Activated T-cell treated with anti-CD3 and anti-CD28 coated beads, Interleukin-2, amount 50 U/mL, for 72 hours (primary cell): ENCODE results near the gene FXYD3. TPM values are rescaled to one million over a fixed set of nuclear protein-coding genes. Genes with fewer than 3 reads are reported as not detected.
"Not testable (repeated sequence)": the region's sequence is repeated elsewhere in the genome, so short reads cannot be mapped to it uniquely, and the experiment has no call there.

Source experiments
- ATAC-seq, 2 donors: fragments of 150-1000 bp; cut with Tn5 transposase; replicated peaks in 1 of 2; 2 replicates each; pipeline ENCODE4 v1.10.0; 2021; ENCODE audit warnings: moderate library complexity in 2 of 2, mild to moderate bottlenecking in 1 of 2
- DNase-seq, 2 donors: peaks; one replicate each; pipeline ENCODE4 v3.0.0; 2021 to 2022; ENCODE audit warnings: mixed read lengths in 1 of 2
- H3K27ac Mint-ChIP-seq: one replicate; pipeline ENCODE4 v1.8.0; 2022; ENCODE audit warnings: mild to moderate bottlenecking, moderate library complexity, mixed read lengths
- H3K27me3 Mint-ChIP-seq: one replicate; pipeline ENCODE4 v1.8.0; 2022; ENCODE audit warnings: low read depth, mixed read lengths
- H3K36me3 Mint-ChIP-seq, 2 donors: one replicate each; pipeline ENCODE4 v1.8.0; 2022; ENCODE audit warnings: mixed read lengths in 2 of 2, mild to moderate bottlenecking in 1 of 2; ENCODE audit not compliant: insufficient read depth in 2 of 2
- H3K4me1 Mint-ChIP-seq: one replicate; pipeline ENCODE4 v1.8.0; 2022; ENCODE audit warnings: low read depth, mixed read lengths
- H3K4me3 Mint-ChIP-seq, 2 donors: one replicate each; pipeline ENCODE4 v1.8.0; 2022; ENCODE audit warnings: mild to moderate bottlenecking in 2 of 2, mixed read lengths in 2 of 2, moderate library complexity in 2 of 2
- H3K9me3 Mint-ChIP-seq, 2 donors: one replicate each; pipeline ENCODE4 v1.8.0; 2022; ENCODE audit warnings: mixed read lengths in 2 of 2
- total RNA-seq, 2 donors: library from RNA; stranded (reverse); gene quantifications; one replicate each; pipeline ENCODE4 v1.2.3, GENCODE V29; 2022

FXYD3 gene
- total RNA-seq, 2 donors from 2014 or later = not detected

GRCh38 chr19:35127871-35128270 is 12.2 kb downstream of the FXYD3 start:
- Mint-ChIP-seq H3K36me3 (no peaks in the 10 kb centered on the region), H3K4me3 (no peak overlapping the region), H3K27ac (no peak overlapping the region), H3K4me1 (peaks cover 16% of the 10 kb centered on the region), H3K9me3 (peaks cover 5% of the 10 kb centered on the region in 2 donors), H3K27me3 (no peaks in the 10 kb centered on the region)
- ATAC-seq = no peak
- DNase-seq = no peak

- peaks cover 9% of the 10 kb centered on the region in 2 donors for H3K9me3 Mint-ChIP-seq
- ATAC-seq (no peak), DNase-seq (no peak)
- H3K36me3 Mint-ChIP-seq = no peaks in the 10 kb centered on the region
- peaks cover 15% of the 10 kb centered on the region for H3K4me1 Mint-ChIP-seq
- no peaks in the 10 kb centered on the region for H3K27me3 Mint-ChIP-seq
- no peak overlapping the region for H3K4me3 Mint-ChIP-seq
- no peak overlapping the region for H3K27ac Mint-ChIP-seq
Measured at GRCh38 chr19:35128398-35129057, 12.9 kb downstream of the FXYD3 start.

DNA sequence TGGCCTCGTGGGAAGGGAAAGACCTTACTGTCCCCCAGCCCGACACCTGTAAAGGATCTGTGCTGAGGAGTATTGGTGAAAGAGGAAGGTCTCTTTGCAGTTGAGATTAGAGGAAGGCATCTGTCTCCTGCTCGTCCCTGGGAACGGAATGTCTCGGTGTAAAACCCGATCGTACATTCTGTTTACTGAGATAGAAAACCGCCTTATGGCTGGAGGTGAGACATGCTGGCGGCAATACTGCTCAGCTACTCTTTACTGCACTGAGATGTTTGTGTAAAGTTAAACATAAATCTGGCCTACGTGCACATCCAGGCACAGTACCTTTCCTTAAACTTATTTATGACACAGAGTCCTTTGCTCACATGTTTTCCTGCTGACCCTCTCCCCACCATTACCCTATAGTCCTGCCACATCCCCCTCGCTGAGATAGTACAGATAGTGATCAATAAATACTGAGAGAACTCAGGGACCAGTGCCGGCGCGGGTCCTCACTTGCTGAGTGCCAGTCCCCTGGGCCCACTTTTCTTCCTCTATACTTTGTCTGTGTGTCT is 14.2 kb downstream of the FXYD3 start:
- not testable (repeated sequence) for H3K4me1 Mint-ChIP-seq, H3K4me3 Mint-ChIP-seq, H3K9me3 Mint-ChIP-seq, ATAC-seq, H3K27ac Mint-ChIP-seq, H3K36me3 Mint-ChIP-seq, H3K27me3 Mint-ChIP-seq, DNase-seq

DNA sequence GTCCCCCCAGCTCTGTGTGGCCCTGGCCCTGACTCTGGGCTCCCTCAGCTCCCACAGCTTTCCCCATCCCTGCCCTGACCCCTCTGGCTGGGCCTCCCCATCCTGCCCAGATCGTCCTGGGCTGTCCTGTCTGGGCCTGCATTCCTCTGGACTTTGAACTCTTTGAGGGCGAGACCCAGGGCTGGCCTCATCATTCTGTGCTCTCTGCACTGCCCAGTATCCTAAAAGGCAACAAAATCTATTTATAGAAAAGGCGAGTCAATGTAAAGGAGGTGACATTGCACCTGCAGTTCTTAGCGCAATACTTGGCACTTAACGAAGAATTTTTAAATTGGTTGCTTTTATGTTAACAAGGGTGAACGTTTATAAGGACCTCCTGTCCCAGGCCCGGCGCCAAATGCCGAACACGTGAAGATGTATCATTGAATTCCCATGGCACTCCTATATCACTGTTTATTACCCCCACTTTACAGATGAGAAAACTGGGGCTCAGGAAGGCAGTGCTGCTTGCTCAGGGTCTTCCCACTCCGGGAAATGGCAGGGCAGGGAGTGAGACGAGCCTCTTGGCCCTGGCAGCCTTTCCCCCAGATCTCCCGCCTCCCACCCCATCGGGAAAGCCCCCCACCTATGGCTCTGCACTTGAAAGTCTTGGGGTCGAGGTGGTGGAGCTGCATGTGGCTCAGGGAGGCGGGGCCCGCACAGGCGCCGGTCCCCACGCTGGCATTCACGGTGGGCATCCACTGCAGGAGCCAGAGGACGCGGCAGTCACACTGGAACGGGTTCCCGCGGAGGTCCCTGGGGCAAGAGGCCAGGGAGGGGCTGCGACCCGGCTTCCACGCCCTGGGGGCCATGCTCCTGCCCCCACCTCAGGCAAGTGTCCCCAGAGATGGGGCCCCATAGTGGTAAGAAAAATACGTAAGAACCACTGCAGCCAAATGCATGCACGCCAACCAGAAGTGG is 15.4 kb downstream of the FXYD3 start:
- Mint-ChIP-seq H3K9me3 (peaks cover 9% of the 10 kb centered on the region in 2 donors), H3K4me1 (no peaks in the 10 kb centered on the region), H3K27me3 (no peaks in the 10 kb centered on the region), H3K36me3 (no peaks in the 10 kb centered on the region), H3K4me3 (no peak overlapping the region), H3K27ac (no peak overlapping the region)
- ATAC-seq = no peak
- DNase-seq = no peak

DNA sequence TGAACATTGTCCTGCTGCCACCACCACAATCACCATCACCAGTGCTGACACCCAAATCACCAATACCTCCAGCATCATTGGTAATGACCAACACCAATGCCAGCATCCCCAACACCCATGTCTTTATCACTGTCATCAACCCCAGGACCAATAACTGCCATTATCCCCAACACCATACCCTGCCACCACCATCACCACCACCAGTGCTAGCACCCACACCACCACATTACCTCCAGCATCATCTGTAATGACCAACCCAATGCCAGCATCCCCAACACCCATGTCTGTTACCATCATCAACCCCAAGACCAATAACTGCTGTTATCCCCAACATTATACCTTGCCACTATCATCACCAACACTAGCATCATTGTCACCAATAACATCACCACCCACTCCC is 16.6 kb downstream of the FXYD3 start:
- Mint-ChIP-seq H3K27me3 (no peaks in the 10 kb centered on the region), H3K27ac (no peak overlapping the region), H3K9me3 (peaks cover 9% of the 10 kb centered on the region in 2 donors), H3K4me3 (no peak overlapping the region), H3K36me3 (no peaks in the 10 kb centered on the region), H3K4me1 (no peaks in the 10 kb centered on the region)
- no peak for ATAC-seq
- no peak for DNase-seq

- Mint-ChIP-seq H3K9me3 (peaks cover 9% of the 10 kb centered on the region in 2 donors), H3K27ac (no peak overlapping the region), H3K36me3 (no peaks in the 10 kb centered on the region), H3K4me1 (no peaks in the 10 kb centered on the region), H3K4me3 (no peak overlapping the region), H3K27me3 (no peaks in the 10 kb centered on the region)
- no peak for ATAC-seq
- no peak for DNase-seq
Measured at GRCh38 chr19:35133826-35134225, 18.2 kb downstream of the FXYD3 start.

GRCh38 chr19:35134601-35135242 is 19.1 kb downstream of the FXYD3 start, which contains the start of gene LGI4:
LGI4 (minus strand) TSS chr19:35135059; CDS start chr19:35134680, 379 bp downstream.
- Mint-ChIP-seq H3K4me1 (no peaks in the 10 kb centered on the region), H3K36me3 (no peaks in the 10 kb centered on the region), H3K27me3 (no peaks in the 10 kb centered on the region), H3K4me3 (no peak within 1 kb of the TSS), H3K27ac (no peak within 1 kb of the TSS), H3K9me3 (peaks cover 9% of the 10 kb centered on the region in 2 donors)
- no peak for DNase-seq
- ATAC-seq = no peak

DNA sequence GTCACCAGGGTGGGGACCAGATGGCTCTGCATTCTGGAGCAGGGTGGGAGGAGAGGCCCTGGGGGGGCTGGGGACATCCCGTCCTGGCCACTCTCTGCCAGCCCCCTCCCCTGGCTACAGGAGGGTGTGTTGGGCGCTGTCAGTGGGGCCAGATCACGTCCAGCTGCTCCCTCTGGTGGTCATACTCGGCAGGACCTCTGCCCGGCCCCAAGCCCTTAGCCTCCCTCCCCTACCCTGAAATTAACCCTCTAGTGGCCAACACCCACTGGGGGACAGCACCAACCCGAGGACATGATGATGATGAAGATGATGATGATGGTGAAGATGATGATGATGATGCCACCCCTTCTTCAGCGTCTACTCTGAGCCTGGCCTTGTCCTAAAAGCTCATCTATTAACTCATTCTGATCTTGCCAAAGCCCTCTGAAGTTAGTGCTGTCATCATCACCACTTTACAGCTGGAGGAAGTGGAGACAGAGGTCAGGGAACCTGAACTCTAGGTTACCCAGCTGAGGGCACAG is 19.8 kb downstream of the FXYD3 start:
- no peaks in the 10 kb centered on the region for H3K36me3 Mint-ChIP-seq
- H3K27me3 Mint-ChIP-seq = no peaks in the 10 kb centered on the region
- H3K4me3 Mint-ChIP-seq = no peak overlapping the region
- ATAC-seq (peak; percentile 87 to 89), DNase-seq (peak; percentile 80)
- no peaks in the 10 kb centered on the region for H3K4me1 Mint-ChIP-seq
- no peak overlapping the region for H3K27ac Mint-ChIP-seq
- peaks cover 9% of the 10 kb centered on the region in 2 donors for H3K9me3 Mint-ChIP-seq

DNA sequence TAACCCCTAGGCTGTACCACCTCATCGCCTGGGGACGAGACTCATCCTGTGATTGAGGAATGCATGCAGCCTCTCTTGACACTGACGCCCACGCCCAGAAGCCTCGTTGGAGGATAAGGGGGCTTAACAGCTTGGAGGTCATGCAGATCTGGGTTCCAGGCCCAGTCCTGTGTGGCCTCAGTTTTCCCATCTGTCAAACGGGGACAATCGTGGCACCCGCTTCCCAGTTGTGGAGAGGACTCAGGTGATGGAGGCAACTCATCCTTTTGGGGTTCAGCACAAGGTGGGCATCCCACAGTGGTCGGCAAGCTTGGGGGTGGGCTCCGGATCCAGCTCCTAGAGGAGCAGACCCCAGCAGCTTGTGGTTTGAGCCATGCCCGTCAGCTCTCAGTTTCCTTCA is 20.6 kb downstream of the FXYD3 start:
- Mint-ChIP-seq H3K4me1 (peaks cover 6% of the 10 kb centered on the region), H3K27ac (no peak overlapping the region), H3K27me3 (no peaks in the 10 kb centered on the region), H3K9me3 (peaks cover 9% of the 10 kb centered on the region in 2 donors), H3K36me3 (no peaks in the 10 kb centered on the region), H3K4me3 (no peak overlapping the region)
- ATAC-seq = no peak
- DNase-seq = no peak

DNA sequence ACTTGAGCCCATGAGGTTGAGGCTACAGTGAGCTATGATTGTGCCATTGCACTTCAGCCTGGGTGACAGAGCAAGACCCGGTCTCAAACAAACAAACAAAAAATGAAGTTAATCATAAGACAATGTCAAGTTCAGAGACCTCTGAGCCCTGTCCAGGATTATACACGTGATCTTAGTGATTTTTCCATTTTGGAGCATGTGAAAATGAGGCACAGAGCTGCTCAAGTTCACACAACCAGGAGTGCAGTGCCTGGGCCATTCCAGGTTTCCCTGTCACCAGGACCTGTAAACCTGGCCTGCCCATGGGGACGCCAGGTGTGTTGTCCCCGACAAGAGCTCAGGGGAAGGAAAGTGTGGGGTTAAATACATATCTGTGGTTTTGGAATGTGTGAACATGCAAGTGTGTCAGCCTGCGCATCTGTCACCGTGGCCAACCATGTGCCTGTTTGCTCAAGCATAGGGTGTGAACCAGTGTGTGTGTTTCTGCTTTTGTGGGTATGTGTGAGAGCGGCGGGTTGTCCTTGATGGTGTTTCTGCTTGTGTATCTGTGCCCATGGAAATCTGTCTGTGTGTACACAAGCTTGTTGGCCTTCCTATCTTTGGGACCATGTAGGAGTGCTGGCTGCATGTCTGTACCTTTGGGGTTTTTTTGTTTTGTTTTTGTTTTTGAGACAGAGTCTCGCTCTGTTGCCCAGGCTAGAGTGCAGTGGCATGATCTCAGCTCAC is 21.5 kb downstream of the FXYD3 start:
- no peak for DNase-seq
- H3K4me1 Mint-ChIP-seq = peaks cover 15% of the 10 kb centered on the region
- H3K9me3 Mint-ChIP-seq = peaks cover 9% of the 10 kb centered on the region in 2 donors
- H3K27me3 Mint-ChIP-seq = peaks cover 8% of the 10 kb centered on the region
- no peak for ATAC-seq
- H3K4me3 Mint-ChIP-seq = no peak overlapping the region
- no peak overlapping the region for H3K27ac Mint-ChIP-seq
- no peaks in the 10 kb centered on the region for H3K36me3 Mint-ChIP-seq

DNA sequence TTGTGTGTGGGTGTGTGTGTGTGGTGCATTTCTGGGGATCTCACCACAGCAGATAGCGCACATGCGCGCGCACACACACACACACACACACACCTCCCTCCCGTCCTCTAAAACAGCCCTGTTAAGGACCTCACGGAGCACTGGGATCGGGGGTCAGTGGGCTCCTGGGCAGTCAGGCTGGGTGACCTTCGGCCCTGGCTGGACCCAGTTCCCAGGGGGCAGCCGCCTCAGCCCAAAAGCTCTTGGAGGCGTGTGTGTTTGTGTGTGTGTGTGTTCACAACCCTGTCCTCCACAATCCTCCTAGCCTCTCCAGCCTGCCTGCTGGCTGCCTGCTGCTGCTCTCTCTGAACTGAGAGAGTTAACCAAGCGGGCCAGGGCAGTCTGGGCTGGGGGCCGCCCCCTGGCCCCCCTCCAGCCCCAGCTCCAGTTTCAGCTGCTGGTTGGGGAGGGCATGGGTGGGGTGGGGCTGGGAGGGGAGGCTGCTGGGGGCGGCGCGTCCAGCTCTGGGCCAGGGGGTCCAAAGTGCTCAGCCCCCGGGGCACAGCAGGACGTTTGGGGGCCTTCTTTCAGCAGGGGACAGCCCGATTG is 22.8 kb downstream of the FXYD3 start, which contains the start of gene FXYD1:
Gene FXYD1 (plus strand): TSS at position 520 of the 588 bp plus-strand sequence. CDS start 1,256 bp downstream, outside the sequence.
- DNase-seq (no peak), ATAC-seq (no peak)
- Mint-ChIP-seq H3K27ac (no peak within 1 kb of the TSS), H3K4me3 (no peak within 1 kb of the TSS), H3K36me3 (no peaks in the 10 kb centered on the region), H3K4me1 (peaks cover 17% of the 10 kb centered on the region), H3K27me3 (peaks cover 11% of the 10 kb centered on the region), H3K9me3 (no peaks in the 10 kb centered on the region)
